H9 (cell line): ENCODE data around the gene ANKRD50. TPM values are rescaled to one million over a fixed set of nuclear protein-coding genes. Genes with fewer than 3 reads are reported as not detected.

ENCODE experiments used
- DNase-seq: peaks from one replicate; pipeline ENCODE4 v3.0.0-alpha.2; 2017
- H2AFZ ChIP-seq: one replicate; pipeline ENCODE4 v1.6.1; 2013; ENCODE audit warnings: mild to moderate bottlenecking, low read length, control low read depth, moderate library complexity
- H2AK5ac ChIP-seq: 2 replicates; pipeline ENCODE4 v1.6.1; 2013; ENCODE audit warnings: low read length, control low read depth, mixed read lengths; ENCODE audit not compliant: insufficient read length
- H2BK120ac ChIP-seq: one replicate; pipeline ENCODE4 v1.6.1; 2013; ENCODE audit warnings: low read depth, mild to moderate bottlenecking, low read length, control low read depth, inconsistent platforms; ENCODE audit not compliant: poor library complexity, severe bottlenecking
- H2BK12ac ChIP-seq: 2 replicates; pipeline ENCODE4 v1.6.1; 2013; ENCODE audit warnings: low read length, control low read depth, mixed read lengths, low read depth; ENCODE audit not compliant: insufficient read length
- H2BK15ac ChIP-seq: 2 replicates; pipeline ENCODE4 v1.6.1; 2013; ENCODE audit warnings: low read depth, low read length, control low read depth
- H2BK20ac ChIP-seq: one replicate; pipeline ENCODE4 v1.6.1; 2013; ENCODE audit warnings: low read depth, mild to moderate bottlenecking, low read length, control low read depth, inconsistent platforms; ENCODE audit not compliant: poor library complexity, severe bottlenecking
- H2BK5ac ChIP-seq: 2 replicates; pipeline ENCODE4 v1.6.1; 2013; ENCODE audit warnings: low read length, control low read depth, mixed read lengths; ENCODE audit not compliant: insufficient read length
- H3K14ac ChIP-seq: 2 replicates; pipeline ENCODE4 v1.6.1; 2013; ENCODE audit warnings: low read length, control low read depth; ENCODE audit not compliant: insufficient read depth
- H3K18ac ChIP-seq: 2 replicates; pipeline ENCODE4 v1.6.1; 2013; ENCODE audit warnings: low read depth, mild to moderate bottlenecking, mixed read lengths, low read length, control low read depth; ENCODE audit not compliant: insufficient read length
- H3K23ac ChIP-seq: 2 replicates; pipeline ENCODE4 v1.6.1; 2013; ENCODE audit warnings: low read length, control low read depth, mixed read lengths, low read depth; ENCODE audit not compliant: insufficient read length
- H3K23me2 ChIP-seq: 2 replicates; pipeline ENCODE4 v1.6.1; 2013; ENCODE audit warnings: low read depth, mild to moderate bottlenecking, mixed read lengths, low read length, control low read depth; ENCODE audit not compliant: insufficient read length, poor library complexity, severe bottlenecking
- H3K27ac ChIP-seq: 2 replicates; pipeline ENCODE4 v1.5.1; 2013; ENCODE audit warnings: low read length, control low read depth, mixed read lengths, low read depth; ENCODE audit not compliant: insufficient read length
- H3K27me3 ChIP-seq: 2 replicates; pipeline ENCODE4 v1.6.1; 2013; ENCODE audit warnings: low read length, control low read depth, inconsistent platforms; ENCODE audit not compliant: insufficient read depth
- H3K4ac ChIP-seq: 2 replicates; pipeline ENCODE4 v1.6.1; 2013; ENCODE audit warnings: low read depth, mild to moderate bottlenecking, control low read depth, inconsistent platforms, low read length, moderate library complexity
- H3K4me1 ChIP-seq: 2 replicates; pipeline ENCODE4 v1.6.1; 2013; ENCODE audit warnings: low read length, control low read depth, inconsistent platforms; ENCODE audit not compliant: insufficient read depth
- H3K4me2 ChIP-seq: 2 replicates; pipeline ENCODE4 v1.6.1; 2013; ENCODE audit warnings: low read length, control low read depth, mixed read lengths; ENCODE audit not compliant: insufficient read length, insufficient read depth
- H3K56ac ChIP-seq: 2 replicates; pipeline ENCODE4 v1.6.1; 2013; ENCODE audit warnings: low read depth, mild to moderate bottlenecking, mixed read lengths, low read length, control low read depth; ENCODE audit not compliant: insufficient read length
- H3K79me1 ChIP-seq: 2 replicates; pipeline ENCODE4 v1.6.1; 2013; ENCODE audit warnings: low read depth, mild to moderate bottlenecking, moderate library complexity, low read length, control low read depth, inconsistent platforms; ENCODE audit not compliant: insufficient read depth, poor library complexity, severe bottlenecking
- H3K79me2 ChIP-seq: 2 replicates; pipeline ENCODE4 v1.6.1; 2013; ENCODE audit warnings: low read length, control low read depth, inconsistent platforms; ENCODE audit not compliant: insufficient read depth
- H3K9ac ChIP-seq: 2 replicates; pipeline ENCODE4 v1.6.1; 2013; ENCODE audit warnings: low read length, control low read depth, mixed read lengths; ENCODE audit not compliant: insufficient read length; ENCODE audit errors: extremely low read depth
- H3K9me3 ChIP-seq: one replicate; pipeline ENCODE4 v1.6.1; 2013; ENCODE audit warnings: low read depth, low read length, inconsistent platforms; ENCODE audit not compliant: control insufficient read depth
- H3T11ph ChIP-seq: one replicate; pipeline ENCODE4 v1.6.1; 2013; ENCODE audit warnings: mild to moderate bottlenecking, low read length, control low read depth, inconsistent platforms
- H4K20me1 ChIP-seq: one replicate; pipeline ENCODE4 v1.6.1; 2013; ENCODE audit not compliant: control insufficient read depth, insufficient read length, insufficient read depth
- H4K5ac ChIP-seq: 2 replicates; pipeline ENCODE4 v1.6.1; 2013; ENCODE audit warnings: low read depth, mild to moderate bottlenecking, mixed read lengths, low read length, control low read depth; ENCODE audit not compliant: insufficient read length
- H4K8ac ChIP-seq: replicated peaks from 2 replicates; pipeline ENCODE4 v1.6.1; 2013; ENCODE audit warnings: low read length, control low read depth, mixed read lengths, low read depth; ENCODE audit not compliant: insufficient read length
- H4K91ac ChIP-seq: 2 replicates; pipeline ENCODE4 v1.6.1; 2013; ENCODE audit warnings: low read depth, mild to moderate bottlenecking, moderate library complexity, mixed read lengths, low read length, control low read depth; ENCODE audit not compliant: insufficient read length
- H3K27ac Mint-ChIP-seq, 3 experiments: 2 replicates in 2 of 3; 3 replicates in 1 of 3; pipeline ENCODE4 v1.8.0; 2020 to 2021; ENCODE audit warnings: mixed read lengths in 3 of 3, mild to moderate bottlenecking in 1 of 3, moderate library complexity in 1 of 3
- H3K27me3 Mint-ChIP-seq: 2 replicates; pipeline ENCODE4 v1.8.0; 2021; ENCODE audit warnings: low read depth, mild to moderate bottlenecking, moderate library complexity, mixed read lengths
- H3K36me3 Mint-ChIP-seq, 3 experiments: 2 replicates in 2 of 3; 3 replicates in 1 of 3; pipeline ENCODE4 v1.8.0; 2020 to 2021; ENCODE audit warnings: low read depth in 3 of 3, mixed read lengths in 3 of 3; ENCODE audit not compliant: insufficient read depth in 1 of 3
- H3K4me1 Mint-ChIP-seq, 2 experiments: 2 replicates each; pipeline ENCODE4 v1.8.0; 2020; ENCODE audit warnings: mixed read lengths in 2 of 2
- H3K4me3 Mint-ChIP-seq, 2 experiments: 2 replicates in 1 of 2; 3 replicates in 1 of 2; pipeline ENCODE4 v1.8.0; 2020 to 2021; ENCODE audit warnings: mild to moderate bottlenecking in 2 of 2, mixed read lengths in 2 of 2, moderate library complexity in 1 of 2
- H3K9me3 Mint-ChIP-seq, 2 experiments: 2 replicates in 1 of 2; 3 replicates in 1 of 2; pipeline ENCODE4 v1.8.0; 2020; ENCODE audit warnings: mild to moderate bottlenecking in 2 of 2, mixed read lengths in 2 of 2, moderate library complexity in 1 of 2
- CTCF ChIP-seq: fragments of 200-600 bp; sonication (generic); conservative IDR thresholded peaks from 3 replicates; pipeline ENCODE4 v1.8.0; 2021; ENCODE audit warnings: antibody characterized with exemption, mild to moderate bottlenecking
- WGBS: extraction: QIAGEN DNeasy Blood & Tissue Kit; methylation state at CpG from one replicate; pipeline ENCODE4 v1.1.7; 2013; ENCODE audit warnings: missing lambda C conversion rate, low lambda C conversion rate, mixed read lengths; ENCODE audit not compliant: insufficient read length; ENCODE audit errors: extremely low coverage; 5-methylcytosine and 5-hydroxymethylcytosine counted together
- total RNA-seq: library from RNA; stranded (reverse); gene quantifications from 2 replicates; pipeline ENCODE4 v1.2.1, GENCODE V29; 2021

The ANKRD50 gene
- total RNA-seq, 1 experiment from 2014 or later = 30.1 TPM

GRCh38 chr4:124726269-124726668 lies 13.7 kb upstream of the ANKRD50 start:
- H3K4me2 ChIP-seq = no peak overlapping the region
- H3K27ac ChIP-seq = no peak overlapping the region
- H3K23ac ChIP-seq = no peak overlapping the region
- H3K23me2 ChIP-seq = no peaks in the 10 kb centered on the region
- Mint-ChIP-seq H3K36me3 (peaks cover 0 to 5% (median 0%) of the 10 kb centered on the region in 3 experiments; a peak in 1 of 7 replicates), H3K27me3 (no peaks in the 10 kb centered on the region), H3K4me3 (no peak overlapping the region), H3K4me1 (no peaks in the 10 kb centered on the region), H3K27ac (no peak overlapping the region), H3K9me3 (no peaks in the 10 kb centered on the region)
- H4K8ac ChIP-seq = no peak overlapping the region
- no peak overlapping the region for H2BK120ac ChIP-seq
- WGBS = no CpG with 5 or more reads among the region's 3 CpGs
- H4K20me1 ChIP-seq = no peaks in the 10 kb centered on the region
- H3T11ph ChIP-seq = no peak overlapping the region
- H2BK12ac ChIP-seq = no peak overlapping the region
- no peak overlapping the region for H4K91ac ChIP-seq
- H2AK5ac ChIP-seq = no peak overlapping the region
- H2BK15ac ChIP-seq = no peak overlapping the region
- no peak overlapping the region for H3K14ac ChIP-seq
- no peak overlapping the region for H2BK20ac ChIP-seq
- no peak overlapping the region for H3K4ac ChIP-seq
- TF ChIP-seq CTCF = no peak
- no peaks in the 10 kb centered on the region for H3K27me3 ChIP-seq
- no peak overlapping the region for H2BK5ac ChIP-seq
- H3K56ac ChIP-seq = no peak overlapping the region
- H3K79me2 ChIP-seq = no peaks in the 10 kb centered on the region
- no peaks in the 10 kb centered on the region for H3K79me1 ChIP-seq
- no peaks in the 10 kb centered on the region for H3K4me1 ChIP-seq
- no peaks in the 10 kb centered on the region for H3K9me3 ChIP-seq
- no peak overlapping the region for H3K18ac ChIP-seq
- no peak overlapping the region for H3K9ac ChIP-seq
- no peak overlapping the region for H4K5ac ChIP-seq
- H2AFZ ChIP-seq = no peak overlapping the region
- DNase-seq = no peak
